ENCODE measurements around the gene MROH7. TPM values are rescaled to one million over a fixed set of nuclear protein-coding genes. Genes with fewer than 3 reads are reported as not detected.

The MROH7 gene
- total RNA-seq, 4 donors from 2014 or later = 2.0 to 5.7 (median 3.8) TPM

DNA sequence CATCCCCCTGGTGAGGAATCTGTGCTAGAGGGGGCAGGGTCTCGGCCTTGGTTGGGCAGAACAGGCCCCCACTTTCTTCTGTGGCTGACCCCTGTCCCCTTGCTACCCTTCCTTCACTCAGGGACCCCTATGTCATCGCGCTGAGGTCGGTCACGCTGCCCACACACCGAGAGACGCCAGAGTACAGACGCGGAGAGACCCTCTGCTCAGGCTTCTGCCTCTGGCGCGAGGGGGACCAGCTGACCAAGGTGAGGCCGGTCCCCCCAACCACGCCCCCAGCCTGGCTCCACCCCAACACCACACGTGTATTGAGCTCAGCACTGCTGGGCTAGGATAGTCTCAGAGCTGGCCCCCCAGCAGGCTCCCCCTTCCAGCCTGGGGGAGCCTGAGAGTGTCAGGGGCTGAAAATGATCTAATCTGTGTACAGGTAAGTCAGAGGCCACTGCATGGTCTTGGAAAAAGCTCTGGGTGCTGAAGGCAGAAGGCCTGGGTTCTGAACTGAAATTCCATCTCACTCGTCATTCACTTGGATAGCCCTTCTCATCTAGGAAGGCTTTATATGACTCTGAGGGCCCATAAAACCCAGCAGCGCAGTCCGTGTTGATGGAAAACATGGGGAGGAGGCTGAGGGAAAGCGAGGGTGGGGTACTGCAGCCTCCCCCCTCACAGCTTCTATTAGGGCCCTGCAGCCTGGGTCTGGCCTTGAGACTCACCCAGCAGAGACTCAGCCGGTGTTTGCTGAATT lies 33.6 kb upstream of the MROH7 start:
- Histone ChIP-seq H3K4me1 (no peaks in the 10 kb centered on the region), H3K27me3 (no peaks in the 10 kb centered on the region), H3K4me3 (no peak overlapping the region), H3K9me3 (no peaks in the 10 kb centered on the region), H3K36me3 (no peaks in the 10 kb centered on the region), H3K27ac (no peak overlapping the region)
- WGBS = 94% methylated on average over 5 of the region's 19 CpGs
- peak in 1 of 2 donors; percentile 40 for DNase-seq (ENCODE audit: low spot score in 2 of 2)
- TF ChIP-seq POLR2A (IDR thresholded peaks at IDR 0.05) (no peak), POLR2AphosphoS5 (IDR thresholded peaks at IDR 0.05) (no peak), EP300 (IDR thresholded peaks at IDR 0.05) (no peak)
- TF ChIP-seq, protein P1, sequence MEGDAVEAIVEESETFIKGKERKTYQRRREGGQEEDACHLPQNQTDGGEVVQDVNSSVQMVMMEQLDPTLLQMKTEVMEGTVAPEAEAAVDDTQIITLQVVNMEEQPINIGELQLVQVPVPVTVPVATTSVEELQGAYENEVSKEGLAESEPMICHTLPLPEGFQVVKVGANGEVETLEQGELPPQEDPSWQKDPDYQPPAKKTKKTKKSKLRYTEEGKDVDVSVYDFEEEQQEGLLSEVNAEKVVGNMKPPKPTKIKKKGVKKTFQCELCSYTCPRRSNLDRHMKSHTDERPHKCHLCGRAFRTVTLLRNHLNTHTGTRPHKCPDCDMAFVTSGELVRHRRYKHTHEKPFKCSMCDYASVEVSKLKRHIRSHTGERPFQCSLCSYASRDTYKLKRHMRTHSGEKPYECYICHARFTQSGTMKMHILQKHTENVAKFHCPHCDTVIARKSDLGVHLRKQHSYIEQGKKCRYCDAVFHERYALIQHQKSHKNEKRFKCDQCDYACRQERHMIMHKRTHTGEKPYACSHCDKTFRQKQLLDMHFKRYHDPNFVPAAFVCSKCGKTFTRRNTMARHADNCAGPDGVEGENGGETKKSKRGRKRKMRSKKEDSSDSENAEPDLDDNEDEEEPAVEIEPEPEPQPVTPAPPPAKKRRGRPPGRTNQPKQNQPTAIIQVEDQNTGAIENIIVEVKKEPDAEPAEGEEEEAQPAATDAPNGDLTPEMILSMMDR (IDR thresholded peaks at IDR 0.05) = no peak

DNA sequence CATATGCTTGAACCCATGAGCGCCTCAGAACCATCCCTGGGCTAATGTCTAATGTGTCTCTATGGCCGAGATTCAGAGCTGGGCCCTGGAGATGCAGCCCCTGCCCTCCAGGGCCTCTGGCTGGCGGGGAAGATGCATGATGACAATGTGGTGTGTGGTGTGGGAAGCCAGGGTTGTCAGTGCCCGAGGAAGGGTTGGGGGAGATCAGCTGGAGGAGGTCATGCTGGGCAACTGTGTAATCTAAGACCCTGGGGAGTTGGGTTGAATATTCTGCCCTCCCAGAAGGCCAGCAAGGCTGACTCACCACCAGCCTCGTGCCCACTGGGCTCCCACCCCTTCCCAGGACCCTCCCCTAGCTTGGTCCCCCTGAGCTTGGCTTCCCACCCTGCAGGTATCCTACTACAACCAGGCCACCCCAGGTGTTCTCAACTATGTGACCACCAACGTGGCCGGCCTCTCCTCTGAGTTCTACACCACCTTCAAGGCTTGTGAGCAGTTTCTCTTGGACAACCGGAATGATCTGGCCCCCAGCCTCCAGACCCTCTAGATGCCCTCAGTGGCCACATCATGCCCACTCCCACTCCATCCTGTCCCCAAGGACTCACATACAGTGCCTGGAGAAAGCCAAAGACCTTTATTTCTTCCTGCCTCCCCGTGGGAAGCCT lies 32.9 kb upstream of the MROH7 start:
- Histone ChIP-seq H3K4me1 (no peaks in the 10 kb centered on the region), H3K27me3 (no peaks in the 10 kb centered on the region), H3K27ac (no peak overlapping the region), H3K36me3 (no peaks in the 10 kb centered on the region), H3K9me3 (no peaks in the 10 kb centered on the region), H3K4me3 (no peak overlapping the region)
- 92% methylated on average over 8 of the region's 9 CpGs for WGBS
- no peak for TF ChIP-seq EP300 (IDR thresholded peaks at IDR 0.05)
- TF ChIP-seq, protein P1 (IDR thresholded peaks at IDR 0.05) = no peak
- no peak for TF ChIP-seq POLR2AphosphoS5 (IDR thresholded peaks at IDR 0.05)
- no peak for TF ChIP-seq POLR2A (IDR thresholded peaks at IDR 0.05)
- DNase-seq (ENCODE audit: low spot score in 2 of 2) = peak in 1 of 2 donors; percentile 52

DNA sequence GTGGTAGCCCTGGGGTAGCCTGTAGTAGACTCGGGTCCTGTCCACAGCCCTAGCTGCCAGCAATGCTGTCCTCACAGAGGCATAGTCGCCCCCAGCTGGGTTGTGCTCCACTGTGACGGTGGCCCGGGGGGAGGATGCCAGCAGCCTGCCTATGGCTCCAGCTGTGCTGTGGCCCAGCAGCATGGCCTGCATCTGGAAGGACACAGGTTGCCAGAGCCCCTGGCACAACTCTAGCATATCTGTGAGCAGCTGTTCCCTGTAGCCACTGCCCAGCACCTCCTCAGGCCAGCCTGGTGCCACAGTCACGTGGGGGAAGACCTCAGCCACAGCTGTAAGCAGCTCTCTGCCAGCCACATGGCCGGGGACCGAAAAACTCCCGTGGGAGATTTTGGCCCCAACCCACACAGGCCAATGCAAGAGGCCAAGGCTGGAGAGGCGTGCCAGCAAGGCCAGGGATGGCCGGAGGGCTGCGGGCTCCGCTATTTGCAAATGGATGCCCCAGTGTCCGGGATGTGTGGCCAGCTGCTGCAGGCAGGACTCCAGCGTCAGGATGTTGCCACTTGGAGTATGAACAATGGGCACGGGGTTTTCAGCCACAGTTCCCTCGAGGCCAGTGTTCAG lies 32.2 kb upstream of the MROH7 start:
- H3K27ac ChIP-seq = no peak overlapping the region
- no peaks in the 10 kb centered on the region for H3K27me3 ChIP-seq
- H3K4me1 ChIP-seq = no peaks in the 10 kb centered on the region
- 62% methylated on average over 4 of the region's 16 CpGs for WGBS
- no peaks in the 10 kb centered on the region for H3K36me3 ChIP-seq
- DNase-seq (ENCODE audit: low spot score in 2 of 2) = peak in 1 of 2 donors; percentile 54
- no peak overlapping the region for H3K4me3 ChIP-seq
- no peaks in the 10 kb centered on the region for H3K9me3 ChIP-seq
- TF ChIP-seq POLR2A (IDR thresholded peaks at IDR 0.05) = no peak
- TF ChIP-seq POLR2AphosphoS5 (IDR thresholded peaks at IDR 0.05) = no peak

DNA sequence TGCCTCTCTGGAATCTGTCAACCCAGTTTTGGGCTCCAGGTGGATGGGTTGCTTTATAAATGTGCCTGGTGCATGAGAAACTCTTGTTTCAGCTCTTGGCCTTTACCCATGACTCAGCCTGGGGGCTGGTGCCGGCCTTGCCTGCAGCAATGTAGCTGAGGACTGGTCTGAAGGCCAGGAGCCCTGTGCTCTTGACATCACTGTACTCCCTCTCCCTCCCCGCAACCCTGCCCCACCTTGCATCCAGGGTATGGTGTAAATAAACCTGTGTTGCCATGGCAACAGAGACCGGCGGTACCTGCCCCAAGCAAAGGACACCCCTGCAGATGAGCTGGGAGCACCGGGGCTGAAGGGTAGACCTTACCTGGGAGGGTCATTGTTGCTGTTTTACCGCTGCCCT lies 31.5 kb upstream of the MROH7 start:
- Histone ChIP-seq H3K9me3 (no peaks in the 10 kb centered on the region), H3K4me1 (no peaks in the 10 kb centered on the region), H3K36me3 (no peaks in the 10 kb centered on the region), H3K27ac (no peak overlapping the region), H3K27me3 (no peaks in the 10 kb centered on the region), H3K4me3 (no peak overlapping the region)
- TF ChIP-seq POLR2A (IDR thresholded peaks at IDR 0.05) = no peak
- TF ChIP-seq EP300 (IDR thresholded peaks at IDR 0.05) = no peak
- TF ChIP-seq, protein P1 (IDR thresholded peaks at IDR 0.05) = no peak
- no peak for TF ChIP-seq POLR2AphosphoS5 (IDR thresholded peaks at IDR 0.05)
- WGBS = 90% methylated on average over 3 of the region's 6 CpGs
- DNase-seq (ENCODE audit: low spot score in 2 of 2) = peak in 1 of 2 donors; percentile 37

DNA sequence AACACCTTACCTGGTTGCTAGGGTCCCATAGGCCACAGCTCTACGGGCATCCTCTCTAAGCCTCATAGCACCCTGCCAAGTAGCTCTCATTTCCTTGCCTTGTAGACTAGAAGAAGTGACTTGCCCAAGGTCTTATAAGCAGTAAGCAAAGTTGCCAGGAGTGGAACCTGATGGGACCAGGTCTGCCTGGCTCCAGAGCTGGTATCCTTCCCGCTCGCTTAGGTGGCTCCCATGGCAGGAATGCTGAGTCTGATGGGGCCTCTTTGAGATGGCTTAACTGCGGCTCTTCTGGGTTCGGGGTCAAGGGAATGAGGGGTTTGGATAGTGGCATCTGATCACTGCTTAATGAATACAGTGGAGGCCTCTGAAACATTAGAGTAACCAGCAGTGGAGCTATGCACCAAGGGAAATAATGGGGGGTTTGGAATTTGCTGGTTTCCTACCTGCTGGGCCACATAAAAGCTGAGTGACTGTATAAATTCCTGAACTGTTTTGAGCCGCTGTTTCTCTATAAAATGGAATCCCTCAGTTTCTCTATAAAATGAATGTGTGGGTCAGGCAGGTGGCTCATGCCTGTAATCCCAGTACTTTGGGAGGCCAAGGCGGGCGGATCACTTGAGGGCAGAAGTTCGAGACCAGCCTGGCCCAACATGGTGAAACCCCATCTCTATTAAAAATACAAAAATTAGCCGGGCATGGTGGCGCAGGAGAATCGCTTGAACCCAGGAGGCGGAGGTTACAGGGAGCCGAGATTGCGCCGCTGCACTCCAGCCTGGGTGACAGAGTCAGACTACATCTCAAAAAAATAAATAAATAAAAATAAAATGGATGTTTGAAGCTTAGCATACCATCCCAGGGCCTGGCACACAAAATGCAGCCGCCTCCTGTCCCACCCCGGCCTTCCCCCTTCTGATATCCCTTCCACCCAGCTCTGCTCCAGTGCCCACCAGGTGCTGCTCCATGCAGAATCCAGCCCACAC lies 30.7 kb upstream of the MROH7 start:
- H3K4me3 ChIP-seq = no peak overlapping the region
- no peaks in the 10 kb centered on the region for H3K27me3 ChIP-seq
- no peak for TF ChIP-seq POLR2A (IDR thresholded peaks at IDR 0.05)
- TF ChIP-seq, protein P1 (IDR thresholded peaks at IDR 0.05) = no peak
- TF ChIP-seq POLR2AphosphoS5 (IDR thresholded peaks at IDR 0.05) = no peak
- no peak for TF ChIP-seq EP300 (IDR thresholded peaks at IDR 0.05)
- H3K27ac ChIP-seq = no peak overlapping the region
- peaks cover 4% of the 10 kb centered on the region for H3K4me1 ChIP-seq
- WGBS = 97% methylated on average over 16 of the region's 18 CpGs
- H3K9me3 ChIP-seq = no peaks in the 10 kb centered on the region
- DNase-seq (ENCODE audit: low spot score in 2 of 2) = peak in 1 of 2 donors; percentile 30
- H3K36me3 ChIP-seq = no peaks in the 10 kb centered on the region
